ENCODE data around the gene SGIP1. TPM values are rescaled to one million over a fixed set of nuclear protein-coding genes. Genes with fewer than 3 reads are reported as not detected.
A peak's percentile ranks its signal among the peaks of the same experiment; 100 is the strongest.

The SGIP1 gene
- total RNA-seq, 1 experiment from 2014 or later: 8.5 TPM

- no peak for DNase-seq (ENCODE audit: low read depth)
- in situ Hi-C loops (cut with HindIII; ENCODE audit: low pct_unique_long_range_greater_than_20kb, low sequenced_read_pairs): no loop called here
Observed at GRCh38 chr1:66519992-66520391, 14.0 kb upstream of the SGIP1 start.

- DNase-seq (ENCODE audit: low read depth): no peak
- in situ Hi-C loops (cut with HindIII; ENCODE audit: low pct_unique_long_range_greater_than_20kb, low sequenced_read_pairs): no loop called here
Observed at GRCh38 chr1:66520655-66521054, 13.3 kb upstream of the SGIP1 start.

- in situ Hi-C loops (cut with HindIII; ENCODE audit: low pct_unique_long_range_greater_than_20kb, low sequenced_read_pairs): no loop called here
- no peak for DNase-seq (ENCODE audit: low read depth)
Observed at GRCh38 chr1:66521721-66522365, 12.1 kb upstream of the SGIP1 start.

GRCh38 chr1:66523562-66523961 lies 10.4 kb upstream of the SGIP1 start:
- in situ Hi-C loops (cut with HindIII; ENCODE audit: low pct_unique_long_range_greater_than_20kb, low sequenced_read_pairs): no loop called here

GRCh38 chr1:66525086-66525485 lies 8.9 kb upstream of the SGIP1 start:
- no peak for DNase-seq (ENCODE audit: low read depth)
- in situ Hi-C loops (cut with HindIII; ENCODE audit: low pct_unique_long_range_greater_than_20kb, low sequenced_read_pairs): no loop called here

More at GRCh38 chr1:66523562-66523961, 10.4 kb upstream of the SGIP1 start:
- no peak for DNase-seq (ENCODE audit: low read depth)

- in situ Hi-C loops (cut with HindIII; ENCODE audit: low pct_unique_long_range_greater_than_20kb, low sequenced_read_pairs): no loop called here
- no peak for DNase-seq (ENCODE audit: low read depth)
Observed at GRCh38 chr1:66526036-66526435, 7.9 kb upstream of the SGIP1 start.

- in situ Hi-C loops (cut with HindIII; ENCODE audit: low pct_unique_long_range_greater_than_20kb, low sequenced_read_pairs): no loop called here
Observed at GRCh38 chr1:66526991-66527390, 7.0 kb upstream of the SGIP1 start.

GRCh38 chr1:66527686-66528085 lies 6.3 kb upstream of the SGIP1 start:
- in situ Hi-C loops (cut with HindIII; ENCODE audit: low pct_unique_long_range_greater_than_20kb, low sequenced_read_pairs): no loop called here

More at GRCh38 chr1:66526991-66527390, 7.0 kb upstream of the SGIP1 start:
- DNase-seq (ENCODE audit: low read depth): no peak

GRCh38 chr1:66528580-66528979 lies 5.4 kb upstream of the SGIP1 start:
- no peak for DNase-seq (ENCODE audit: low read depth)
- in situ Hi-C loops (cut with HindIII; ENCODE audit: low pct_unique_long_range_greater_than_20kb, low sequenced_read_pairs): no loop called here

More at GRCh38 chr1:66527686-66528085, 6.3 kb upstream of the SGIP1 start:
- no peak for DNase-seq (ENCODE audit: low read depth)

GRCh38 chr1:66532214-66532613 lies 1.7 kb upstream of the SGIP1 start:
- in situ Hi-C loops (cut with HindIII; ENCODE audit: low pct_unique_long_range_greater_than_20kb, low sequenced_read_pairs): no loop called here
- DNase-seq (ENCODE audit: low read depth): no peak

- peak; percentile 85 for DNase-seq (ENCODE audit: low read depth)
Observed at GRCh38 chr1:66532798-66533783, 862 bp upstream of the SGIP1 start.

GRCh38 chr1:66535061-66535460 lies 1.1 kb downstream of the SGIP1 start:
- no peak for DNase-seq (ENCODE audit: low read depth)
- in situ Hi-C loops (cut with HindIII; ENCODE audit: low pct_unique_long_range_greater_than_20kb, low sequenced_read_pairs): no loop called here

More at GRCh38 chr1:66532798-66533783, 862 bp upstream of the SGIP1 start:
- in situ Hi-C loops (cut with HindIII; ENCODE audit: low pct_unique_long_range_greater_than_20kb, low sequenced_read_pairs): no loop called here

GRCh38 chr1:66535853-66536252 lies 1.9 kb downstream of the SGIP1 start:
- no peak for DNase-seq (ENCODE audit: low read depth)
- in situ Hi-C loops (cut with HindIII; ENCODE audit: low pct_unique_long_range_greater_than_20kb, low sequenced_read_pairs): no loop called here

- no peak for DNase-seq (ENCODE audit: low read depth)
- in situ Hi-C loops (cut with HindIII; ENCODE audit: low pct_unique_long_range_greater_than_20kb, low sequenced_read_pairs): no loop called here
Observed at GRCh38 chr1:66537718-66538117, 3.8 kb downstream of the SGIP1 start.

GRCh38 chr1:66539491-66539890 lies 5.5 kb downstream of the SGIP1 start:
- in situ Hi-C loops (cut with HindIII; ENCODE audit: low pct_unique_long_range_greater_than_20kb, low sequenced_read_pairs): no loop called here
- peak; percentile 46 for DNase-seq (ENCODE audit: low read depth)

- in situ Hi-C loops (cut with HindIII; ENCODE audit: low pct_unique_long_range_greater_than_20kb, low sequenced_read_pairs): no loop called here
- peak; percentile 75 for DNase-seq (ENCODE audit: low read depth)
Observed at GRCh38 chr1:66540434-66541032, 6.6 kb downstream of the SGIP1 start.

GRCh38 chr1:66542314-66542713 lies 8.4 kb downstream of the SGIP1 start:
- in situ Hi-C loops (cut with HindIII; ENCODE audit: low pct_unique_long_range_greater_than_20kb, low sequenced_read_pairs): no loop called here
- peak; percentile 26 for DNase-seq (ENCODE audit: low read depth)

- in situ Hi-C loops (cut with HindIII; ENCODE audit: low pct_unique_long_range_greater_than_20kb, low sequenced_read_pairs): no loop called here
- peak; percentile 95 for DNase-seq (ENCODE audit: low read depth)
Observed at GRCh38 chr1:66542811-66543767, 9.1 kb downstream of the SGIP1 start.

All from Caki2 (cell line).